HCT116 (cell line): ENCODE data around the gene BCL11A. TPM values are rescaled to one million over a fixed set of nuclear protein-coding genes. Genes with fewer than 3 reads are reported as not detected.

Experiments
- ATAC-seq: fragments of 200-7000 bp; cut with Tn5 transposase; 2 replicates; pipeline ENCODE4 v1.9.1; 2020; ENCODE audit warnings: mild to moderate bottlenecking, moderate library complexity
- BruUV-seq: library from RNA; stranded (reverse); fragments of 400-500 nt; replicated peaks from 2 replicates; lab custom pipeline; 2021; lab: Mats Ljungman, UMichigan
- CTCF ChIA-PET: fragments of 300-600 bp; sonication (Branson Sonifier 250); formaldehyde crosslinking; loops from one replicate; lab custom pipeline; 2021; ENCODE audit warnings: antibody characterized with exemption; lab: Charles Lee
- POLR2A ChIA-PET: fragments of 300-600, 350-600 bp; sonication (Branson Sonifier 250); formaldehyde crosslinking; loops from one replicate; lab custom pipeline; 2021; ENCODE audit warnings: antibody characterized with exemption; lab: Charles Lee
- RAD21 ChIA-PET, 2 experiments: fragments of 300-600 bp; sonication (Branson Sonifier 250); formaldehyde crosslinking; loops; one replicate each; lab custom pipeline; 2023; ENCODE audit warnings: low total read pairs in 2 of 2; ENCODE audit not compliant: uncharacterized antibody in 2 of 2, unreplicated experiment in 2 of 2, low non-redundant PET in 1 of 2; lab: Charles Lee
- DNase-seq: peaks from one replicate; pipeline ENCODE4 v3.0.0-alpha.2; 2010; ENCODE audit warnings: low read depth, low spot score
- H2AFZ ChIP-seq: fragments of 200-600 bp; shearing (Covaris generic), sonication (generic); 2 replicates; pipeline ENCODE4 v1.6.1; 2017; ENCODE audit warnings: low read depth, mixed run types, mixed read lengths, antibody characterized with exemption, low read length; ENCODE audit not compliant: poor library complexity, severe bottlenecking
- H3K27ac ChIP-seq: 2 replicates; pipeline ENCODE4 v1.5.1; 2012; ENCODE audit warnings: low read depth, low read length
- H3K27me3 ChIP-seq: fragments of 200-600 bp; sonication (generic); 2 replicates; pipeline ENCODE4 v1.6.1; 2016; ENCODE audit warnings: mixed run types, low read length, mixed read lengths; ENCODE audit not compliant: insufficient read depth
- H3K36me3 ChIP-seq, 2 experiments: fragments of 200-500 bp in 1 of 2; fragments of 200-600 bp in 1 of 2; sonication (Bioruptor generic) in 1 of 2; sonication (generic) in 1 of 2; 2 replicates each; pipeline versions ENCODE4 v1.5.1 to v1.6.1; 2014 to 2016; ENCODE audit warnings: low read length in 2 of 2, inconsistent platforms in 1 of 2, mixed read lengths in 1 of 2, mixed run types in 1 of 2; ENCODE audit not compliant: insufficient read depth in 2 of 2, control insufficient read depth in 1 of 2
- H3K4me1 ChIP-seq, 2 experiments: fragments of 200-600 bp in 1 of 2; sonication (generic) in 1 of 2; 2 replicates each; pipeline versions ENCODE4 v1.5.1 to v1.6.1; 2012 to 2017; ENCODE audit warnings: low read length in 2 of 2, inconsistent platforms in 1 of 2, mild to moderate bottlenecking in 1 of 2, mixed read lengths in 1 of 2, mixed run types in 1 of 2, moderate library complexity in 1 of 2; ENCODE audit not compliant: insufficient read depth in 2 of 2, control insufficient read depth in 1 of 2
- H3K4me2 ChIP-seq: fragments of 200-600 bp; sonication (generic); 2 replicates; pipeline ENCODE4 v1.6.1; 2017; ENCODE audit warnings: mixed run types, low read length, mixed read lengths
- H3K4me3 ChIP-seq, 2 experiments: fragments of 200-600 bp in 1 of 2; sonication (generic) in 1 of 2; replicated peaks in 1 of 2; 2 replicates each; pipeline ENCODE4 v1.5.1; 2011 to 2016; ENCODE audit warnings: low read length in 2 of 2, control low read depth in 1 of 2, low read depth in 1 of 2, mild to moderate bottlenecking in 1 of 2, mixed read lengths in 1 of 2, mixed run types in 1 of 2
- H3K79me2 ChIP-seq: fragments of 200-600 bp; sonication (generic); 2 replicates; pipeline ENCODE4 v1.6.1; 2017; ENCODE audit warnings: mild to moderate bottlenecking, mixed run types, low read length, moderate library complexity, mixed read lengths; ENCODE audit not compliant: insufficient read depth
- H3K9ac ChIP-seq: fragments of 200-600 bp; sonication (generic); 2 replicates; pipeline ENCODE4 v1.6.1; 2016; ENCODE audit warnings: low read length, mixed read lengths
- H3K9me2 ChIP-seq: fragments of 200-600 bp; sonication (generic), shearing (Covaris generic); 2 replicates; pipeline ENCODE4 v1.6.1; 2017; ENCODE audit warnings: mixed run types, mild to moderate bottlenecking, moderate library complexity; ENCODE audit not compliant: insufficient read depth
- H3K9me3 ChIP-seq, 2 experiments: fragments of 200-500 bp in 1 of 2; fragments of 200-600 bp in 1 of 2; sonication (Bioruptor generic) in 1 of 2; sonication (generic) in 1 of 2; 2 replicates each; pipeline ENCODE4 v1.6.1; 2014 to 2017; ENCODE audit warnings: low read length in 2 of 2, mixed read lengths in 2 of 2, inconsistent platforms in 1 of 2, low read depth in 1 of 2, mild to moderate bottlenecking in 1 of 2, mixed run types in 1 of 2, moderate library complexity in 1 of 2; ENCODE audit not compliant: control insufficient read depth in 1 of 2, insufficient read depth in 1 of 2
- H4K20me1 ChIP-seq: fragments of 200-600 bp; sonication (generic), shearing (Covaris generic); 2 replicates; pipeline ENCODE4 v1.6.1; 2017; ENCODE audit warnings: mixed run types, mild to moderate bottlenecking, moderate library complexity; ENCODE audit not compliant: insufficient read depth
- CEBPB ChIP-seq: IDR thresholded peaks from 2 replicates; pipeline ENCODE4 v1.6.1; 2012; ENCODE audit warnings: low read depth
- EZH2 ChIP-seq: fragments of 200-600 bp; sonication (generic); IDR thresholded peaks from 2 replicates; pipeline ENCODE4 v1.6.1; 2017; ENCODE audit warnings: antibody characterized with exemption, mixed run types
- FOSL1 ChIP-seq: IDR thresholded peaks from 2 replicates; pipeline ENCODE4 v1.6.1; 2012; ENCODE audit warnings: low read depth
- JUND ChIP-seq: IDR thresholded peaks from 2 replicates; pipeline ENCODE4 v1.6.1; 2012
- TCF7L2 ChIP-seq: IDR thresholded peaks from 2 replicates; pipeline ENCODE4 v1.7.0; 2011; ENCODE audit warnings: borderline replicate concordance, inconsistent platforms; ENCODE audit not compliant: insufficient read depth, insufficient read length; ENCODE audit errors: extremely low read depth
- YY1 ChIP-seq: IDR thresholded peaks from 2 replicates; pipeline ENCODE4 v1.6.1; 2011; ENCODE audit warnings: low read length, low read depth, moderate library complexity, mild to moderate bottlenecking; ENCODE audit not compliant: insufficient replicate concordance; ENCODE audit errors: extremely low read depth
- intact Hi-C: fragments of 100-400 bp; cut with micrococcal nuclease; formaldehyde crosslinking; loops from 2 replicates; pipeline ENCODE4 v1.10.0; 2022
- total RNA-seq: library from RNA; stranded (reverse); gene quantifications from one replicate; pipeline ENCODE4 v1.2.1, GENCODE V29; 2021; ENCODE audit not compliant: unreplicated experiment
- TF ChIP-seq, protein P1 (sequence below): IDR thresholded peaks from 2 replicates; pipeline ENCODE4 v1.6.1; 2011; ENCODE audit warnings: mild to moderate bottlenecking, low read length, moderate library complexity; ENCODE audit not compliant: insufficient replicate concordance; ENCODE audit errors: extremely low read depth
- TF ChIP-seq, protein P2 (sequence below): IDR thresholded peaks from 2 replicates; pipeline ENCODE4 v1.6.1; 2012

BCL11A gene
- total RNA-seq, 1 experiment from 2014 or later, result 0.71 TPM

GRCh38 chr2:60416221-60417008 is 137.0 kb downstream of the BCL11A start:
- Histone ChIP-seq H3K36me3 (no peaks in the 10 kb centered on the region), H3K9me2 (no peaks in the 10 kb centered on the region), H3K79me2 (no peaks in the 10 kb centered on the region), H3K9me3 (no peaks in the 10 kb centered on the region), H3K27me3 (peaks cover 6% of the 10 kb centered on the region; the same call in 1 of the 2 replicates), H3K4me2 (no peak overlapping the region), H3K9ac (no peak overlapping the region), H3K4me3 (no peak overlapping the region), H3K4me1 (no peaks in the 10 kb centered on the region), H3K27ac (no peak overlapping the region), H2AFZ (no peak overlapping the region), H4K20me1 (no peaks in the 10 kb centered on the region)
- no peak for ATAC-seq
- 0 out of 2 replicates have a peak, but pooled peaks have one; percentile 13 for TF ChIP-seq CEBPB
- TF ChIP-seq, protein P1, sequence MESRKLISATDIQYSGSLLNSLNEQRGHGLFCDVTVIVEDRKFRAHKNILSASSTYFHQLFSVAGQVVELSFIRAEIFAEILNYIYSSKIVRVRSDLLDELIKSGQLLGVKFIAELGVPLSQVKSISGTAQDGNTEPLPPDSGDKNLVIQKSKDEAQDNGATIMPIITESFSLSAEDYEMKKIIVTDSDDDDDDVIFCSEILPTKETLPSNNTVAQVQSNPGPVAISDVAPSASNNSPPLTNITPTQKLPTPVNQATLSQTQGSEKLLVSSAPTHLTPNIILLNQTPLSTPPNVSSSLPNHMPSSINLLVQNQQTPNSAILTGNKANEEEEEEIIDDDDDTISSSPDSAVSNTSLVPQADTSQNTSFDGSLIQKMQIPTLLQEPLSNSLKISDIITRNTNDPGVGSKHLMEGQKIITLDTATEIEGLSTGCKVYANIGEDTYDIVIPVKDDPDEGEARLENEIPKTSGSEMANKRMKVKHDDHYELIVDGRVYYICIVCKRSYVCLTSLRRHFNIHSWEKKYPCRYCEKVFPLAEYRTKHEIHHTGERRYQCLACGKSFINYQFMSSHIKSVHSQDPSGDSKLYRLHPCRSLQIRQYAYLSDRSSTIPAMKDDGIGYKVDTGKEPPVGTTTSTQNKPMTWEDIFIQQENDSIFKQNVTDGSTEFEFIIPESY, result no peak
- POLR2A ChIA-PET, result no interaction called here
- RAD21 ChIA-PET, result no interaction called here
- CTCF ChIA-PET, result no interaction called here
- intact Hi-C loops, result no loop called here
- BruUV-seq, result no TSS peak
- no peak for DNase-seq

- Histone ChIP-seq H3K9ac (no peak overlapping the region), H2AFZ (no peak overlapping the region), H3K9me3 (no peaks in the 10 kb centered on the region), H3K9me2 (no peaks in the 10 kb centered on the region), H3K4me3 (no peak overlapping the region), H4K20me1 (no peaks in the 10 kb centered on the region), H3K36me3 (no peaks in the 10 kb centered on the region), H3K4me1 (no peaks in the 10 kb centered on the region), H3K79me2 (no peaks in the 10 kb centered on the region), H3K27me3 (peaks cover 8% of the 10 kb centered on the region; the same call in 1 of the 2 replicates), H3K27ac (no peak overlapping the region), H3K4me2 (no peak overlapping the region)
- POLR2A ChIA-PET, result no interaction called here
- TF ChIP-seq, protein P2, sequence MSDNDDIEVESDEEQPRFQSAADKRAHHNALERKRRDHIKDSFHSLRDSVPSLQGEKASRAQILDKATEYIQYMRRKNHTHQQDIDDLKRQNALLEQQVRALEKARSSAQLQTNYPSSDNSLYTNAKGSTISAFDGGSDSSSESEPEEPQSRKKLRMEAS, result no peak
- TF ChIP-seq EZH2 (no peak), YY1 (no peak), TCF7L2 (no peak), JUND (no peak), FOSL1 (no peak)
- ATAC-seq (no peak), DNase-seq (no peak)
- intact Hi-C loops, result no loop called here
- no TSS peak for BruUV-seq
- RAD21 ChIA-PET, result no interaction called here
- CTCF ChIA-PET, result no interaction called here
Observed at GRCh38 chr2:60415814-60416213, 137.6 kb downstream of the BCL11A start.
